SU-DHL-6 (cell line): Measurements from ENCODE around the gene MTX3.

Source experiments
- H2AFZ ChIP-seq: fragments of 200-600 bp; sonication (generic); 2 replicates; pipeline ENCODE4 v1.6.1; 2014; ENCODE audit warnings: low read depth, mild to moderate bottlenecking, moderate library complexity, mixed read lengths, antibody characterized with exemption, low read length; ENCODE audit not compliant: severe bottlenecking
- H3F3A ChIP-seq: fragments of 200-600 bp; shearing (Covaris generic); 2 replicates; pipeline ENCODE4 v1.6.0; 2016; ENCODE audit warnings: antibody characterized with exemption, mild to moderate bottlenecking; ENCODE audit not compliant: insufficient read depth
- H3K27ac ChIP-seq: fragments of 200-600 bp; sonication (generic); 2 replicates; pipeline ENCODE4 v1.5.1; 2016; ENCODE audit warnings: low read depth, mild to moderate bottlenecking, low read length, moderate library complexity, mixed read lengths
- H3K27me3 ChIP-seq: fragments of 200-600 bp; sonication (generic), shearing (Covaris generic); 2 replicates; pipeline ENCODE4 v1.6.0; 2014; ENCODE audit warnings: mild to moderate bottlenecking, low read length
- H3K36me3 ChIP-seq: fragments of 200-600 bp; sonication (generic); 2 replicates; pipeline ENCODE4 v1.6.1; 2014; ENCODE audit warnings: mild to moderate bottlenecking, low read length, mixed read lengths
- H3K4me2 ChIP-seq: fragments of 300-600, 200-600 bp; shearing (Covaris generic), sonication (generic); 2 replicates; pipeline ENCODE4 v1.6.0; 2014; ENCODE audit warnings: low read length, low read depth, mild to moderate bottlenecking; ENCODE audit not compliant: poor library complexity, severe bottlenecking
- H3K4me3 ChIP-seq: fragments of 200-600 bp; sonication (generic); 2 replicates; pipeline ENCODE4 v1.5.1; 2014; ENCODE audit warnings: antibody characterized with exemption, low read length, mild to moderate bottlenecking, mixed read lengths; ENCODE audit not compliant: insufficient read depth, poor library complexity, severe bottlenecking
- H3K79me2 ChIP-seq: fragments of 200-600 bp; sonication (generic); 2 replicates; pipeline ENCODE4 v1.6.1; 2014; ENCODE audit warnings: mild to moderate bottlenecking, low read length, moderate library complexity; ENCODE audit not compliant: insufficient read depth
- H3K9ac ChIP-seq: fragments of 200-600 bp; sonication (generic); 2 replicates; pipeline ENCODE4 v1.7.0; 2014; ENCODE audit warnings: mild to moderate bottlenecking, low read length
- H3K9me2 ChIP-seq: fragments of 200-600 bp; sonication (generic); replicated peaks from 2 replicates; pipeline ENCODE4 v1.6.1; 2014; ENCODE audit warnings: low read length; ENCODE audit not compliant: insufficient read depth
- H3K9me3 ChIP-seq: fragments of 200-600 bp; sonication (generic); 2 replicates; pipeline ENCODE4 v1.6.1; 2014; ENCODE audit warnings: low read length, mixed read lengths; ENCODE audit not compliant: insufficient read depth
- H4K20me1 ChIP-seq: fragments of 200-600 bp; sonication (generic); 2 replicates; pipeline ENCODE4 v1.6.1; 2014; ENCODE audit warnings: low read depth, mild to moderate bottlenecking, antibody characterized with exemption, low read length, moderate library complexity, mixed read lengths
- EZH2phosphoT487 ChIP-seq: fragments of 200-600 bp; sonication (generic), shearing (Covaris generic); conservative IDR thresholded peaks from 2 replicates; pipeline ENCODE4 v1.6.1; 2018; ENCODE audit warnings: mild to moderate bottlenecking, antibody characterized with exemption, low read length, moderate library complexity, mixed read lengths
- TF ChIP-seq, protein P1 (sequence below): fragments of 200-600 bp; sonication (generic); IDR thresholded peaks from one replicate; pipeline ENCODE4 v1.5.1; 2017; ENCODE audit warnings: antibody characterized with exemption, mild to moderate bottlenecking, low read length, moderate library complexity; ENCODE audit not compliant: insufficient read depth, poor library complexity, severe bottlenecking

Gene MTX3

DNA sequence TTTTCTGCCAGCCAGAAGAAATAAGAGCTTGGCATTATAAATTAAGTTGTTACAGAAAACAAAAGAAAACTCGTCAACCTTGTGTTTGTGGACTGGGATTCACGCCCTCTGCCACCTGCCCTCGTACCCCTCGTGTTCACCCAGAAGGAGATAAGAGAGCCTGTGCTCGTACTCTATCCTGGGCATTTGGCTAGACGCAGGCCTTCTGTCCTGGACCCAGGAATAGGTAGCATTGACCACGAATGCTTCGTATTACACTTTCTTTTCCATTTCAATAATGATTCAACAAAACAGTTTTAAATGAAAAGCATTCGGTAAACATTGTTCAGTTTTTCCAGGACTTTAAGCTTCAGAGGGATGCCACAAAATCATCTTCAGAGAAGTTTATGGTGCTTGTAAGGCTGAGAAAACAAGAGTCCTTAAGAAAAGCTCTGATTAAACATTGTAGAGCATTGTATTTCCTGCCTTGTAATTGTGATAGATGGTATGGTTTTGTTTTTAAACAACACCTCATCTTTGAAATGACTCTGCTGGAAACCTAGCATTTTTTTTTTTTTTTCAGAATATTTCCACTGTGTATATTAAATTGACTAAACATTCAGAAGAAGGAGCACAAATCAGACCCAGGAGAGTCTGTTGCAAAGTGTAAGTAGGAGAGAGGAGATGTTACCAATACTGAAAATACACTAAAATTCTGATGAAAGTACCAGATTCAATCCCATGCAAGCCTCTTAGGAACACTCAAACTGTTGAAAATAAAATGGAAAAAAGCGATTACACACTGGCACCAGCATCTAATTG lies 27.6 kb downstream of the MTX3 start:
- Histone ChIP-seq H3K9me2 (no peaks in the 10 kb centered on the region), H2AFZ (no peak overlapping the region), H3K27me3 (no peaks in the 10 kb centered on the region), H3K9me3 (no peaks in the 10 kb centered on the region), H4K20me1 (no peaks in the 10 kb centered on the region), H3K4me2 (no peak overlapping the region), H3K27ac (no peak overlapping the region), H3K4me3 (no peak overlapping the region), H3F3A (no peaks in the 10 kb centered on the region), H3K9ac (no peak overlapping the region), H3K79me2 (no peaks in the 10 kb centered on the region), H3K36me3 (no peaks in the 10 kb centered on the region)
- TF ChIP-seq, protein P1, sequence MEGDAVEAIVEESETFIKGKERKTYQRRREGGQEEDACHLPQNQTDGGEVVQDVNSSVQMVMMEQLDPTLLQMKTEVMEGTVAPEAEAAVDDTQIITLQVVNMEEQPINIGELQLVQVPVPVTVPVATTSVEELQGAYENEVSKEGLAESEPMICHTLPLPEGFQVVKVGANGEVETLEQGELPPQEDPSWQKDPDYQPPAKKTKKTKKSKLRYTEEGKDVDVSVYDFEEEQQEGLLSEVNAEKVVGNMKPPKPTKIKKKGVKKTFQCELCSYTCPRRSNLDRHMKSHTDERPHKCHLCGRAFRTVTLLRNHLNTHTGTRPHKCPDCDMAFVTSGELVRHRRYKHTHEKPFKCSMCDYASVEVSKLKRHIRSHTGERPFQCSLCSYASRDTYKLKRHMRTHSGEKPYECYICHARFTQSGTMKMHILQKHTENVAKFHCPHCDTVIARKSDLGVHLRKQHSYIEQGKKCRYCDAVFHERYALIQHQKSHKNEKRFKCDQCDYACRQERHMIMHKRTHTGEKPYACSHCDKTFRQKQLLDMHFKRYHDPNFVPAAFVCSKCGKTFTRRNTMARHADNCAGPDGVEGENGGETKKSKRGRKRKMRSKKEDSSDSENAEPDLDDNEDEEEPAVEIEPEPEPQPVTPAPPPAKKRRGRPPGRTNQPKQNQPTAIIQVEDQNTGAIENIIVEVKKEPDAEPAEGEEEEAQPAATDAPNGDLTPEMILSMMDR, result no peak
- no peak for TF ChIP-seq EZH2phosphoT487

DNA sequence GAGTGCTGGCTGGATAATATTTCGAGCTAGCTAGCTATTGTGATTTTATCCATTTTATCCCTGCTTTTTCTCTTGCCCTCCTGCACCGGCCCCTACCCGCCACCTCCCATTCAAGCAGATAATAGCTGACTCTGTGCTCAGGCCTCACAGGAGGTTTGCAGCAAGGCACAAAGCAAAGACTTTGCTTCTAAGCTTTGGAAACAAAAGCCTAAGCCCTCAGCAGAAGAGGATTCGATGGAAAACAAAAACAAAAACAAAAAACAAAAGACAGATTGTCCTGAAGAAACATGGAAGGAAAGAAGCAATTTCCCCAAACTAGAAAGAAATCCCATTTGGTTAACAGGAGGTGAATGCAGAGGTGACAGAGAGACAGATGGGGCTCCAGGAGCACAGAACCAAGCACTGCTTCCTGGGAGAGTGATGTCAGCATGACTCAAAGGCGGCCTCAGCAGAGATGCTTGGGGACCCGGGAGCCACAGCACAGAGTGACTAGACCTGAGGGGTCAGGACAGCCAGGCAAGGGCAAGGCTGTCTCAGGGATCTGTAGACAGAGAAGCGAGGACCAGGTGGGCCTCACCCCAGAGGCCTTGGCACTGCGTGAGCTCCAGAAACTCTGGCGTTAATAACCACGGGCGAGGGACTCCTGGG lies 28.4 kb downstream of the MTX3 start:
- H3K4me2 ChIP-seq, result no peak overlapping the region
- no peaks in the 10 kb centered on the region for H4K20me1 ChIP-seq
- no peaks in the 10 kb centered on the region for H3K36me3 ChIP-seq
- no peak for TF ChIP-seq EZH2phosphoT487
- TF ChIP-seq, protein P1, result no peak
- no peaks in the 10 kb centered on the region for H3K9me2 ChIP-seq
- H3K9ac ChIP-seq, result no peak overlapping the region
- H2AFZ ChIP-seq, result no peak overlapping the region
- no peaks in the 10 kb centered on the region for H3F3A ChIP-seq
- H3K9me3 ChIP-seq, result no peaks in the 10 kb centered on the region
- H3K79me2 ChIP-seq, result no peaks in the 10 kb centered on the region
- no peaks in the 10 kb centered on the region for H3K27me3 ChIP-seq
- H3K4me3 ChIP-seq, result no peak overlapping the region
- H3K27ac ChIP-seq, result no peak overlapping the region

DNA sequence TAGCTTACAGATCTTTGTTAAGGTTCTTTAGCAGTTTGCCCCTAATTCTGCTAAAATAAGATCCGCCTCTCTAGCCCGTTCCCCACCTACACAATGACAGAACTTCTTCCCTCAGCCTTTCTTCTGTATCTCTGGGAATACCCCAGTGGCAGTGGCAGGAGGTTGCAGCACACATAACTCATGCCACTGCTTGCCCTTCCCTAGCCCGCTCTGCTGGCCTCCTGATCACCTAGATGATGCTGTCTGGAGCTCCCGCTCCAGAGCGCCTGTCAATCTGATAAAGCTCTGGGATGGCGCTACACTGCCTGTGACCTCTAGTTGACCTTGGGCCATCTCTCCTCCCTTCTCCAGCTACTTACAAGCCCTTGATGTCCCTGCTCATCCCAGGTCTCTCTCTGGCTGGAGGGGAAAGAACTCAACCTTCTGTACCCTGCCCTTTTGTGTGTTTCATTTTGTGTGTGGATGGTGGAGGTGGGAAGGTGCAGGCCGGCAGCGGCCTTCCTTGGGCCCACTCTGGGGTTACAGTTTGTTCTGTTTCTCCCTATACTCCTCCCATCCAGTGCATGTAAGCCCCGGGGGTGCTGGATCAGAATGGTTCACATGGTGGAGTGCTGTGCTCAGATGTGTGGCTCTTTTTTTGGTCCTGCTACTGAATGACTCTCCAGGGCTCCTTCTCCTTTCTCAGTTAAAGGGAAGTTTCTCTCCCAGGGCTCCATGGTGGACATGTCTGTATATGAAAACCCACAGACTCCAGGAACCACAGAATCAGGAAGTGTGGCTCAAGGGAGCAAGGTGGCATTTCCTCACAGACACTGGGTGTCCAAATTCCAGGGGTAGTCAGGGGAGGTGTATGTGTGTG lies 29.1 kb downstream of the MTX3 start:
- no peaks in the 10 kb centered on the region for H3K27me3 ChIP-seq
- TF ChIP-seq, protein P1, result no peak
- no peak for TF ChIP-seq EZH2phosphoT487
- no peaks in the 10 kb centered on the region for H3K79me2 ChIP-seq
- H2AFZ ChIP-seq, result no peak overlapping the region
- no peaks in the 10 kb centered on the region for H3F3A ChIP-seq
- no peaks in the 10 kb centered on the region for H3K36me3 ChIP-seq
- H4K20me1 ChIP-seq, result no peaks in the 10 kb centered on the region
- H3K9ac ChIP-seq, result no peak overlapping the region
- H3K9me2 ChIP-seq, result no peaks in the 10 kb centered on the region
- no peaks in the 10 kb centered on the region for H3K9me3 ChIP-seq
- no peak overlapping the region for H3K4me3 ChIP-seq
- no peak overlapping the region for H3K4me2 ChIP-seq
- no peak overlapping the region for H3K27ac ChIP-seq
